Activated CD8-positive, alpha-beta memory T cell treated with anti-CD3 and anti-CD28 coated beads for 24 hours (primary cell): Measurements from ENCODE around the gene KCNK6.

Source experiments
- DNase-seq: peaks from one replicate; pipeline ENCODE4 v3.0.0-alpha.2; 2020

Gene KCNK6

GRCh38 chr19:38319421-38320258 lies at the start of gene KCNK6:
KCNK6 (plus strand) TSS chr19:38319845; CDS start chr19:38319951, 106 bp downstream.
- peak; percentile 85 for DNase-seq

DNA sequence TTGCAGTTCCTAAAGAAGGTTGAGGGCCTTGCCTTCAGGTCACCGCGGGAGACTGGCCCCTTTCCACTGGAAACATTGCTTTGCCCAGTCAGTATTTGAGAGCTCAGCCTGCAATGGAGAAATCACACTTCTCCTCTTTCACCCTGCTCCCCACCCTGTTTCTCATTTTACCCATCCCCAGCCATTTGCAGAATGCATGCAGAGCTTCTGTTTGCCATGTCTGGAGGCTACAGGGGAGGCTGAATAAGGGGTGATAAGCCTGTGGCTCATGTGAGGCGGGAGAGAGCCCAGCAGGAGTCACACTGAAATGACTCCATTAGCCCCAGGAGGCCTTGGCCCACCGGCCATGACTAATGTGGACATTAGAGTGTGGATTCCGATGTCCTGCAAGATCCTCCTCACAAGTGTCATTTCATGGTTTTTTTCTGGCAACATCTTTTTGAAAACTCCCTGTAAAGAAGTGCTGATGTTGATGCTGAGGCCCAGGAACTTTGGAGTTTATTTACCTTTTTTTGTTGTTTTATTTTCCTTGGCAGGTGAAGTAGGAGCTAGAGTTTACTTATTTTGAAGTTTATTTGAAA lies 49.0 kb upstream of the KCNK6 start:
- no peak for DNase-seq

- no peak for DNase-seq
These were observed 46.1 kb upstream of the KCNK6 start for GRCh38 chr19:38273499-38273898.

DNA sequence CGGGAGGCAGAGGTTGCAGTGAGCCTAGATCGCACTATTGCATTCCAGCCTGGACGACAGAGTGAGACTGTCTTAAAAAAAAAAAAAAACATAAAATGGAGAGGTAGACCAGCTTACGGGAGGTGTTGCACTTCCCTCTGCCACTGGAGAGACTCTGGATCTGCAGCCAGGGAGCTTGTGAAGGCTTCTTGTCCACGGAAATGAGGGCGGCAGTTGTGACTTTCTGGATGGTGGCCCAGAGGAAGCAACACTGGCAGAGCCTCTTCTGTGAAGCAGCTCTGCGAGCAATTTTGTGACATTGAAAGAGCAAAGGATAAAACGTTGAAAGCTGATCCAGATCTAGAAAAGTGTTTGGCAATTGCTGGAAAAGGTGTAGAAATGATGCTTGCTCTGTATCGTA lies 44.9 kb upstream of the KCNK6 start:
- DNase-seq, result no peak

GRCh38 chr19:38276942-38277517 lies 42.6 kb upstream of the KCNK6 start:
- DNase-seq, result no peak

DNA sequence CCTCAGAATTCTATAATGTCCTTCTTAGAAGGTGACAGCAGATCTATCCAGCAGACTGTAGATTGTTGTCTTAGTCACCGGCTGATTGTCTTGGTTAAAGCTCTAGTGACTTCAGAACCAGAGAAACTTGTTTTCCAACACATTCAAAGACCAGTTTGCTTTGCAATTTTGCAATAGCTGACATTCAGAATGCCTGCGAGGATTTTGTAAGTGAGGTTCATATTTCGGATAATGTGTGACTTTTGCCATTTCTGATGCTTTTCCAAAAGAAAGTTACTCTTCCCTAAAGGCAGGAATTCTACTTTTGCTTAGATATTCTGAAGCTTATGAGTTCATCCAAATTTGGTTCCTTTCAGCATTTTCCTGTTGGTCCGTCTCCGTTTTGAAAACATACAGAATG lies 42.1 kb upstream of the KCNK6 start:
- DNase-seq, result no peak

DNA sequence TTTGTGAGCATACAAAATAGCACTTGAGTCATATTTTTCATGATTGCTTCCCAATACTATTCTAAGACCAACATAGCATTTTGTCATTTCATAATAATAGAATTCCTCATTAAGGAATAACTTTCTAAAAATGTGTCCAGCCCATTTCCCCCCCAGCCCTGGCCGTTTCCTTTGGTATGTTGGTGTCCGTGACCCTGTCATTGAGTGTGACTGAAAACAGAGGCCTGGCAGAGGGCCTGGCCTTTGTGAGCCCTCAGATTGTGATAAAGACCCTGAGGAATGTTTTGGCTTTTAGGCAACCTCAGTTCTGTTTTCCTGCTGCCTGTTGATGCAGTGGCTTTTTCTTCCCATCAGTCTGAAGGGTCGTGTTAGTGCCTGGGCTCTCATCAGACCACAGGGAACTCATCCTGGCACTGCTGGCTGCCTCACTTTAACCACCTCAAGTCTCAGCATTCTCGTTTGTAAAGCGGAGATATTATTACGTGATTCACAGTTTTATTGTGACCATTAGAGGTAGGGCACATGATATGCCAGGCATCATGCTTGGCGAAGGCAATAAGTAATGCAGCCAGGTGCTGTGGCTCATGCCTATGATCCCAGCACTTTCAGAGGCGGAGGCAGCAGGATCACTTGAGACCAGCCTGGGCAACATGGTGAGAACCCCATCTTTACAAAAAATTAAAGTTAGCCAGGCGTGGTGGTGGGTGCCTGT lies 41.5 kb upstream of the KCNK6 start:
- DNase-seq, result no peak

- no peak for DNase-seq
These were observed 40.9 kb upstream of the KCNK6 start for GRCh38 chr19:38278751-38279150.

GRCh38 chr19:38280030-38280921 lies 39.4 kb upstream of the KCNK6 start:
- no peak for DNase-seq

DNA sequence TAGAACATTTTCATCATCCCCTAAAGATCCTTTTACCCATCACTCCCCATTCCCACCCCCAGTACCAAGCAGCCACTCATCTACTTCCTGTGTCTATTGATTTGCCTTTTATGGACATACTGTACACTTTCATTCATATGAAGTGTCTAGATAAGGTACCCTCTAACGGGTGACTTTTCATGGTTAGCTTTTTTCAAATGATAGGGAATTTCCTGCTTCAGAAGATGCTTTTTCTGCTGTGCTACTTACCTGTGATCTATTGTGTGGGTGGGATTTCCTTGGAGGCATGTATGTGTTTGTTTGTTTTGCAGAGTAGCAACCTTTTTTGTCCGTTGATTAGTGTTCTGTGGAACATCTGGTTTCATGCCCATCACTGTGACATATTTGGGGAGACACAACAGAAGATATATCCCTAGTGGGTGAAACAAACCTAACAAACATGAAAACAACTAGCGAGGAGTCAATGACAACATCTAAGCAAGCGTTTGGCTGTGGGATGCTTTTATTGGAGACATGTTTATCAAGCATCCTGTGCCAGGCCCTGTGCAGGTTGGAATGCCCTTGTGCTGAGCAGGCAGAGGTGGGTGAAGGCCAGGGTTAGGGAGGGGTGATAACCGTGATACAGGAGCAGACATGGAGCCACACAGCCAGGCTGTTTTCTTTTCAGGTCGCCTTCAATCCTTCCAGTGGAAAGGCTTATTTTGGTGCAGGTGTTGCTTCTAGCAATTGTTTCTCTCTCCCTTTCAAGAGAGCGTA lies 37.7 kb upstream of the KCNK6 start:
- no peak for DNase-seq

GRCh38 chr19:38283271-38283670 lies 36.4 kb upstream of the KCNK6 start:
- DNase-seq, result no peak

DNA sequence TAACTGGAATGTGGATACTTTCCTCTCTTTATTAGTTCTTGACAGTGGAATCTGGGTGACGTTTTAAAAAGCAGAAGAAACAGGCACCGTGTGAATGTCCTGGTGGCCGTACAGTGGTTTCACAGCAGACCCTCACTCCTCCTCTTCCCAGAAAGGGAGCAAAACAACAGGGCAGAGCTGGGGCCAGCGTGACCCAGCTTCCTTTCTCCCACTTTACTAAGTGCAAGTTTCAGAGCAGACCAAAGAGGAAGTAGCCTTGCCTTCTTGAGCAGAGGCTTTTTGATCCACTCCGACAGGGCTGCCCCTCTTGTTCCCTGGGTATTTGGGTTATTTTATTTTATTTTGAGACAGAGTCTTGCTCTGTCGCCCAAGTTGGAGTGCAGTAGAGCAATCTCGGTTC lies 35.2 kb upstream of the KCNK6 start:
- DNase-seq, result no peak

DNA sequence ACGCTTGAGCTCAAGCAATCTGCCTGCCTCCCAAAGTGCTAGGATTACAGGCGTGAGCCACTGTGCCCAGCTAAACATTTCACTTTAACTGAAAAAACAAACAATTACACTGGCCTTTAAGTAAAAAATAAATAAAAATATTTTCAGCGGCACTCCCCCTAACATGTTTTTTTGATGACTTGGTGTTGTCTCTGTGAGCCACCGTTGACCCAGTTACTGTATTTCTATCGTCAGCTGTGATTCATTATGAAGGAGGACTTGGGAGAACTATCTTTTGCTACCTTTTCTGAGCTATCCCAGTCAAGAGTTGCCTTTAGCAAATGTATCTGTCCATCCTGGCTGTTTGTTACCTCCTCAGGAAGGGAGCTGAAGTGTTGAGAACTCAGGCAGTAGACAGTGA lies 34.1 kb upstream of the KCNK6 start:
- DNase-seq, result no peak

DNA sequence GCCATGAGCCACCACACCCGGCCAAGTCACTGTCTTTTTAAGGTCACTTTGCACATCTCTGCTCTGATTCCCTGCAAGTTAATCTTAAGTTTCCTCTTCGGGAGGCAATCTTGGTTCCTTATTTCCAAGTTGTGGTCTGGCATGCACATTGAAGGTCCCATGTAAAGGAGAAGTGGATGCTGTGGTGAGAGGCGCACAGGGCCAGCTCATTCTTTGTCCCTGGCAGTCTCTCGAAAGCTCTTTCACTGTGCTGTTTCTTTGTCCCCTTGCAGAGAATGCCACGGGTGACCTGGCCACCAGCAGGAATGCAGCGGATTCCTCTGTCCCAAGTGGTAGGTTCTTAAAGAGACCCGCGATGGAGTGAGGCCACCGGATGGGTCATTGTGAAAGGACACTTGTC lies 32.0 kb upstream of the KCNK6 start:
- DNase-seq, result no peak

GRCh38 chr19:38288123-38288855 lies 31.4 kb upstream of the KCNK6 start:
- no peak for DNase-seq

DNA sequence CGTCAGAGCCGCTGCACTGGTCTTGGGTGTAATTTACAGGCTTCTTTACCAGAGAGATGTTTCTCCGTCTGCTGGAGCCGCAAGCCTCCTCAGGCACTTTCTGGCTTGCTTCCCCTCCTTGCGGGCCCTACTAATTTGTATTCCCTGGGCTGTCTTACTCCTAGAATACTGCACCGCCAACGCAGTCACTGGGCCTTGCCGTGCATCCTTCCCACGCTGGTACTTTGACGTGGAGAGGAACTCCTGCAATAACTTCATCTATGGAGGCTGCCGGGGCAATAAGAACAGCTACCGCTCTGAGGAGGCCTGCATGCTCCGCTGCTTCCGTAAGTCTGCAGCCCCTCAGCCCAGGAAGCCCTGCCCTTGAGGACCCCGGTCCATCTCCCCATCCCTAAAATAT lies 29.7 kb upstream of the KCNK6 start:
- DNase-seq, result no peak

GRCh38 chr19:38290631-38291147 lies 29.0 kb upstream of the KCNK6 start:
- DNase-seq, result no peak

- no peak for DNase-seq
These were observed 27.8 kb upstream of the KCNK6 start for GRCh38 chr19:38291855-38292254.

- no peak for DNase-seq
These were observed 26.4 kb upstream of the KCNK6 start for GRCh38 chr19:38293281-38293680.

- DNase-seq, result no peak
These were observed 25.6 kb upstream of the KCNK6 start for GRCh38 chr19:38294090-38294489.
